ENCODE measurements around the gene FOXD2. TPM values are rescaled to one million over a fixed set of nuclear protein-coding genes. Genes with fewer than 3 reads are reported as not detected.

The FOXD2 gene
- 0.23 and 0.27 TPM in 2 replicates for total RNA-seq

- intact Hi-C loops (cut with micrococcal nuclease), result loop anchor here (1.0 to 10.0 kb wide), 9 partner anchors 19 to 1305 kb away; partner anchors contain the start of genes PIK3R3 and STIL
Observed at GRCh38 chr1:47437447-47438164, at the start of gene FOXD2. FOXD2 (plus strand) TSS chr1:47438044; CDS start chr1:47438136, 92 bp downstream.

DNA sequence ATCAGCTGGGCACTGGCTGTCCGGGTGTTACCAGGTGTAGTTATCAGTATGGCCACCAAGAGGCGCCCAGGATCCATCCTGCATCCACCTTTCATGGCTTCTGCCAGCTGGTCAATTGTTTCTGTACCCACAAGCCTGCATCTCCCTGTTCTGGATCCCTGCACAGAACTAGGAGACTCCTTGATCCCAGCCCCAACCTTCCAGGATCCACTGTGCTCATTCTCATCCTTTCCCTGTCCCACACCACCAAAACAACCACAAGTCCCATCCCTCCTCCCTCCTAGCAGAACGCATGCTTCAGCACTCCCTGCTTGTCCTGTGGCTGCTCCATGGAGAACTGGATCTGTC, 49.0 kb upstream of the FOXD2 start:
- intact Hi-C loops (cut with micrococcal nuclease), result loop anchor here (1.0 to 5.0 kb wide), 4 partner anchors 35 to 337 kb away; partner anchors contain the start of gene FOXD2

DNA sequence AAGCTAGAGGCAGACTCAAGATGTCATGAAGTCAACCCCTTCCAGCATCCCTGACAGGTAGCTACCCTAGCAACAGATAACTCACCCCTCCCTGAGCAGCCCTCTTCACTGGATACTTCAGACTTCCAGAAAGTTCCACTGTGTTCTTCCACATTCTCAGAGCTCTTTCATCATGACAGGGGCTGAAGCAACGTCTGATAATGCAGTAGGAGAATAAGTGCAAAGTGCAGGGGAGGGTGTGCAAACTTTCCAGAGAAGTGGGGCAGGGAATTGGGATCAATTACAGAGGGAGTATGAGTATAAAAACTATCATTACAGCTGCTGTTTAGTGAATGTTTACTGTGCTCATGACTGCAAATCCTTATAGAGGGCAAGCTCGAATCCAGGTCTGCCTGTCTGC, 48.1 kb upstream of the FOXD2 start:
- intact Hi-C loops (cut with micrococcal nuclease), result loop anchor here (1.0 to 5.0 kb wide), 2 partner anchors 35 to 48 kb away; partner anchors contain the start of gene FOXD2

DNA sequence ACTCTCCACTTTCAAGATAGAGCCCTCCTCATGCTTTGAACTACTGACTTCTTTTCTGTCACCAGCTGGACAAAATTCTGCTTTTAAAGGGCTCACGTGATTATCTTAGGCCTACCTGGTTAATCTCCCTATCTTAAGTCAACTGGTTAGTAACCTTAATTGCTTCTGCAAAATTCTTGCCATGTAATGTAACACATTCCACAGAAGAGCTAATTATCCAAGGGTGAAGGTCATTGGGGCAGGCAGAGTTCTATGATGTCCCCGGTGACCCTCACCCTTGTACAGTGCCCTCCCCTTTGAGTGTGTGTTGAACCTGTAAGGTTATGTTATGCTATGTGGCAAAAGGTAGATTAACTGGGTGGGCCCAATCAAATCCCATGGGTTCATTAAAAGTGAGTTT, 47.0 kb upstream of the FOXD2 start:
- intact Hi-C loops (cut with micrococcal nuclease), result no loop called here

DNA sequence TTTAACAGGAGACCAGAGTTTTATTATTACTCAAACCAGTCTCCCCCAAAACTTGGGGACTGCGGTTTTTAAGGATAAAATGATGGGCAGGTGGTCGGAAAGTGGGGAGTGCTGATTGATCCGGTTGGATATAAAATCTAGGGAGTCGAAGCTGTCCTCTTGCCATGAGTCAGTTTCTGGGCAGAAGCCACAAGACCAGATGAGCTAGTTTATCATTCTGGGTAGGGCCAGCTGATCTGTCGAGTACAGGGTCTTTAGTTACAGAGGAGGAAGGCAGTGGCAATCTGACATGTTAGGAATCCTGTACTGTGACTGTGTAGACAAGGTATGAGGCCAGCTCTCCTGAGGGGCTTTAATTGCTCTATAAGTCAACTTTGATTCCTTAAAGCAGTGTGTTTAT, 44.7 kb upstream of the FOXD2 start:
- intact Hi-C loops (cut with micrococcal nuclease), result no loop called here

DNA sequence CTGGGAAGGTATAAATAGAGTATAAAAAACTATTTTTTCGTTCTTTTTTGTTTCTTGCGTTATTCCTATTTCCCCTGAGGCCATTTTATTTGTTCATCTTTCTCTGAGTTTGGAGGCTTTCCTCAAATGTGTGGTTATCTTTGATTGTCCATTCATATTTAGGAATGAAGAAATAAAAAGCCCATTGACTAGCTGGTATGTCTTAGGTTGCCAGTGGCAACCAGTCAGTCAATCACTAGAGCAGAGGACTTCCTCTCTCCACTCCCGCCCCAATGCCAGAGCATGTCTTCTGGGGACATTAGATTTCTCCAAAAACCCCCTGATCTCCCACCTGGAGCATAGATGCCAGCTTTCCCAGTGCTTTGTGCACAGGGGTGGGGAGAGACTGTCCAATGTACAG, 42.4 kb upstream of the FOXD2 start:
- intact Hi-C loops (cut with micrococcal nuclease), result no loop called here

- intact Hi-C loops (cut with micrococcal nuclease), result no loop called here
Observed at GRCh38 chr1:47396671-47397196, 41.1 kb upstream of the FOXD2 start.

DNA sequence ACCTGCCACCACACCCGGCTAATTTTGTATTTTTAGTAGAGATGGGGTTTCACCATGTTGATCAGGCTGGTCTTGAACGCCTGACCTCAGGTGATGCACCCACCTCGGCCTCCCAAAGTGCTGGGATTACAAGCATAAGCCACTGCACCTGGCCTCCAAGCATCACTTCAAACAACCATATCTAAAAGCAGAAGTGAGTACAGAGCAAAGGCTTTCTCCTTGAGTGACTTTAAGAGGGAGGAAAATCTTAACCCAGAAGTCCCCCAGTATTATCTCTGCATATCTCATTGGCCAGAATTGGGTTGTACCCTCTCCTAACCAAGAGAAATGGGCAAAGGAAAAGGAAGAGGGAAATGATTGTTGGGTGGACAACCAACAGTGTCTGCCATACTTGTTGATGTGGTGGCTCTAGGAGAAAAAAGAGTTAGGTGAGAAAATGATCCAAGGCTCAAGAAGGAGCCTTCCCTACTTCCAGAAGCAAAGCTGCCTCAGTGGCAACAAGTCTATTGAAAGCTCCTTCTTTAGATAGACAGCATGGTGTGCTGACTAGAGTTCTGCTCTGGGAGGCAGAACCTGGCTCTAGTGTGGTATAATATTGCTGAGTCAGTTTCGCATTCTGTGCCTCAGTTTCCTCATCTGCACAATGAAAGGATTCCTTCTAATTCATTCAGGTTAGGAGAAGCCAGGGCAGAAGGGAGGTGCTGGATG, 38.6 kb upstream of the FOXD2 start:
- intact Hi-C loops (cut with micrococcal nuclease), result no loop called here

DNA sequence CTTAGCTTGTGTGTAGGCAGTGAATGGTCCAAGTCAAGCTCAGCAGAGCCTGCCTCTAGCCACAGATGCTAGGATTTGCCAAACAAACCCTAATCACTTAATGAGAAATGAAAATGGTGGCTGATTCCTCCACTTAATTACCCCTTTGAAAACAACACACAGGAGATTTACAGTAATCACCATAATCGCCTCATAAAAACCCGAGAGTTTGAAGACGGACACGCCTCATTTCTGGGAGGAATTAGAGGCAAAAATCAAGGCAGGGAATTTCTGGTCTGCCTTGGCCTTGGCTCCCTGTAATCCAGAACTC, 38.0 kb upstream of the FOXD2 start:
- intact Hi-C loops (cut with micrococcal nuclease), result no loop called here

- intact Hi-C loops (cut with micrococcal nuclease), result no loop called here
Observed at GRCh38 chr1:47401761-47402160, 36.1 kb upstream of the FOXD2 start.

DNA sequence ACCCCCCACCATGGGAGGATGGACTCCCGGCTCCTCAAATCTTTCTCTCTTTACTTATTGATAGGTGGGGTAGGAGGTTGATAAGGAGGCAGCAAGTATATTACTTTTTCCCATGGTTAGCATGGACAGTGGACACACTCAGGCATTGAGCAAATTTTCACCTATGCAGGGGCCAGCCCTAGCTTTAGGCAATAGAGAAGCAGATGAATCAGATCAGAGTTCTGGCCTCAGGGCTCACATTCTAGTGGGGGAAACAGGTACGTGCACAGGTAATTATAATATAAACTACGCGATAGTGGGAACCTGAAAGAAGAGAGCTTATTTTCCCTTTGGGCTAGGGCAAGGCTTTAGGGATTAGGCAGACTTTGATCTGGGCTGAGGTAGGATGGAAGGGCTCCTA, 35.3 kb upstream of the FOXD2 start:
- intact Hi-C loops (cut with micrococcal nuclease), result no loop called here

- intact Hi-C loops (cut with micrococcal nuclease), result no loop called here
Observed at GRCh38 chr1:47403321-47403910, 34.4 kb upstream of the FOXD2 start.

- intact Hi-C loops (cut with micrococcal nuclease), result no loop called here
Observed at GRCh38 chr1:47405697-47406096, 32.1 kb upstream of the FOXD2 start.

DNA sequence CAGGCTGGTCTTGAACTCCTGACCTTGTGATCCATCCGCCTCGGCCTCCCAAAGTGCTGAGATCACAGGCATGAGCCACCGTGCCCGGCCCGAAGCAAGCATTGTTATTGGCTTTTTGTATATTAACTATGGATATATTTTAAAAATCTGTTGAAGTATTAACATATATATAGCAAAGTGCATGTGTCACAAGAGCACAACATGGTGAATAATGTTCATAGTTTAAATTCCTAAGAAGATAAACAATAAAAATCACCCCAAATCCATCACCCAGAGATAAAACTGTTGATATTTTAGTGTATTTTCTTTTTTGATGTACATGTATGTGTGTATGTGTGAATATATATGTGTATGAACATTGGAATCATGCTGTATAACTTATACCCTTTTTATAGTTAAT, 30.9 kb upstream of the FOXD2 start:
- intact Hi-C loops (cut with micrococcal nuclease), result no loop called here

GRCh38 chr1:47407481-47407880, 30.4 kb upstream of the FOXD2 start:
- intact Hi-C loops (cut with micrococcal nuclease), result no loop called here

DNA sequence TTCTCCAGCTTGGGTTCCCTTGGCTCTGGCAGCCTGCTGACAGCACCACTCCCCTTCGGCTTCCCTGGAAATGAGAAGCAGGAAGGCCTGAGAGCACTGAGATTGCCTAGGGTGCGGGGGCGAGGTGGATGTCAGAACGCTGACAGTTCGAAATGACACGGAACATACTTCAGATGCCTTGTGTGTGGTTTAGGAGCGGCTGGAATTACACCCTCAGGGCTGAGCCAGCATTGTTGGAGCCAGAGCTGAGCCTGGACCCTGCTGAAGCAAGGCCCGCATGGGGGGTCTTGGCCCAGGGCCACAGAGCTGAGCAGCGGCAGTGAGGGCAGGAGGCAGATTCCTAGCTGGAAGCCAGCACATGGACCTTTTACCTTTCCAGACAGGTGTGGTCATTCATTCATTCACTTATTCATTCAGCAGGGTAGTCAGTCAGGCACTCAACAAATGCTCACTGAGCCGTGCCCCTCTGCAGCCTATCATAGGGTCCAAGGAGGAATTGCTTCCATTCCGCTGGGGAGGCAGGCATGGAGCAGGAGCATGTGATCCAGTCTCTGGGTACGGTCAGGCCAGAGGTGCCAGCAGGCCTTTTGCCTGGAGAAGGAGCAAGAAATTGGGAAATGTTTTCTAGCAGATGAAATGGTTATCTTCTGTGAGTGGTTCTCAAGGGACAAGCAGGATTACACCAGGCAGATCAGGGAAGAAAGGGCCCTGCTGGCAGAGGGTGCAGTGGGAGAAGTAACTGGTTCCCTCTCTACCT, 28.4 kb upstream of the FOXD2 start:
- intact Hi-C loops (cut with micrococcal nuclease), result no loop called here

GRCh38 chr1:47410068-47410455, 27.8 kb upstream of the FOXD2 start:
- intact Hi-C loops (cut with micrococcal nuclease), result no loop called here

DNA sequence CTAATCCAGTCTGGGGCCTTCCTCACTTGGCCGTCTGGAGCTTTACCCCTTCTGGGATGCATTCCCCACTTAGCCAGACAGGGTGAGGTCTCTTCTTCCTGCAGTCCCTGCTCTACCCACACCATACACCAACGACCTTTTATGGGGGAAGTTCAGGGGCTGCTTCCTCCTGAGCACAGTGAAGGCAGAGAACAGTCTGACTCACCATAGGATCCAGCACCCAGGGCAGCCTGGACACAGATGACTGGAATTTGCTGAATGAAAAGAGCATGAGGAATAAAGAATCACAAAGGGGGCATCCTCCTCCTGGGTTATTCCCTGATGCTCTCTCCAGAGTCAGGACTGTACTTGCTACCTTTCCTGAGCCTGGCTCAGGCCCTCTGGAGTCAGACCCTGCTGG, 26.4 kb upstream of the FOXD2 start:
- intact Hi-C loops (cut with micrococcal nuclease), result no loop called here

- intact Hi-C loops (cut with micrococcal nuclease), result no loop called here
Observed at GRCh38 chr1:47412437-47412836, 25.4 kb upstream of the FOXD2 start.

DNA sequence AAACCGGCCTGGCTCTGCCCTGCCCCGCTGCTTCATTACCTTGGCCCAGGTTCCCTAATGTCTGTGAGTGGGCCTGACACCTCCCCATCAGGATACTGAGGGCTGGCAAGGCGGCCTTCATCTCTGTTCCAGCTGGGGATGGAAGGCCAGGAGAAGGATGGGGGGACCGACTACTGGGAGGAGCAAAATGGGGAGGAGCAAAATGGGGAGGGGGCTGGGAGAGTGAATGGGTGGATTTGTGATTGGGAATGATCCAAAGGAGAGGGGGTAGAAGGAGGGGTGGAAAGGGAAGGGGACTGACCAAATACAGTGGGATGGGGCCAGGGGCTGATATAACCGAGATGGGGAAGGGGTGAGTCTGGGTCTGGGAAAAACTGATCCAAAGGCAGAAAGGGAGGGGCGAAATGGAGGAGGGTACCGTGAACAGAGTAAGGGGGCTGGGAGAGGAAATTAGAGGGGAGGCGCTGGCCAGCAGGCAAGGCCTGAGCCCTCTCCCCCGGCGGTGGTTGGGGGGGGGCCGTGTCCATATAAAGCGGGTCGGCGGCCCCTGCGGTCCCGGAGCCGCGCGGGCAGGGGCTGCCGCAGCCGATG, 22.0 kb upstream of the FOXD2 start, which contains the start of gene FOXE3:
TSS of gene FOXE3 (plus strand) at position 558 of the 591 bp plus-strand sequence. CDS start at position 589, 31 bp downstream.
- intact Hi-C loops (cut with micrococcal nuclease), result no loop called here

Data from T-helper 2 cell treated with Interferon-gamma antibody and Interleukin-4, amounts not matched to agents 100 ng/mL and 5 ng/mL, for 36 hours (primary cell).